HEK293 (cell line): ENCODE data around the gene TRIM8.

Experiments
- MYNN ChIP-seq: fragments of 450-650 bp; formaldehyde crosslinking; IDR thresholded peaks from 2 replicates; pipeline ENCODE4 v1.5.1; 2016; ENCODE audit warnings: missing biosample characterization, missing genetic modification characterization, borderline replicate concordance
- PRDM1 ChIP-seq: fragments of 450-650 bp; formaldehyde crosslinking; IDR thresholded peaks from 2 replicates; pipeline ENCODE4; 2016; ENCODE audit warnings: missing biosample characterization, missing genetic modification characterization
- PRDM6 ChIP-seq: fragments of 450-650 bp; formaldehyde crosslinking; IDR thresholded peaks from 2 replicates; pipeline ENCODE4 v1.5.1; 2017; ENCODE audit warnings: missing biosample characterization, missing genetic modification characterization
- SCRT2 ChIP-seq: fragments of 450-650 bp; formaldehyde crosslinking; IDR thresholded peaks from 2 replicates; pipeline ENCODE4 v1.5.1; 2016; ENCODE audit warnings: missing biosample characterization, missing genetic modification characterization
- ZBTB44 ChIP-seq: fragments of 450-650 bp; IDR thresholded peaks from 2 replicates; pipeline ENCODE4 v1.5.1; 2018; ENCODE audit warnings: missing biosample characterization, mild to moderate bottlenecking, missing genetic modification characterization
- ZBTB49 ChIP-seq: fragments of 450-650 bp; formaldehyde crosslinking; IDR thresholded peaks from 2 replicates; pipeline ENCODE4 v1.5.1; 2016; ENCODE audit warnings: missing biosample characterization, missing genetic modification characterization, low read depth
- ZBTB8A ChIP-seq: fragments of 450-650 bp; formaldehyde crosslinking; IDR thresholded peaks from 2 replicates; pipeline ENCODE4 v1.5.1; 2016; ENCODE audit warnings: missing biosample characterization, missing genetic modification characterization
- ZFHX2 ChIP-seq: fragments of 450-650 bp; formaldehyde crosslinking; conservative IDR thresholded peaks from 2 replicates; pipeline ENCODE4 v1.5.1; 2016; ENCODE audit warnings: missing biosample characterization, missing genetic modification characterization
- ZFP41 ChIP-seq: fragments of 450-650 bp; formaldehyde crosslinking; IDR thresholded peaks from 2 replicates; pipeline ENCODE4 v1.5.1; 2016; ENCODE audit warnings: missing biosample characterization, missing genetic modification characterization, borderline replicate concordance
- ZFP69B ChIP-seq: fragments of 450-650 bp; formaldehyde crosslinking; IDR thresholded peaks from 2 replicates; pipeline ENCODE4 v1.5.1; 2016; ENCODE audit warnings: missing biosample characterization, missing genetic modification characterization
- ZNF10 ChIP-seq: fragments of 450-650 bp; formaldehyde crosslinking; IDR thresholded peaks from 2 replicates; pipeline ENCODE4 v1.5.1; 2017; ENCODE audit warnings: missing biosample characterization, missing genetic modification characterization
- ZNF121 ChIP-seq: fragments of 450-650 bp; formaldehyde crosslinking; IDR thresholded peaks from 2 replicates; pipeline ENCODE4 v1.5.1; 2016; ENCODE audit warnings: missing biosample characterization, missing genetic modification characterization
- ZNF138 ChIP-seq: fragments of 450-650 bp; formaldehyde crosslinking; IDR thresholded peaks from 2 replicates; pipeline ENCODE4 v1.5.1; 2016; ENCODE audit warnings: missing biosample characterization, missing genetic modification characterization, borderline replicate concordance
- ZNF155 ChIP-seq: fragments of 450-650 bp; formaldehyde crosslinking; IDR thresholded peaks from 2 replicates; pipeline ENCODE4 v1.5.1; 2016; ENCODE audit warnings: missing biosample characterization, missing genetic modification characterization
- ZNF24 ChIP-seq: fragments of 450-650 bp; formaldehyde crosslinking; IDR thresholded peaks from 2 replicates; pipeline ENCODE4 v1.5.1; 2016; ENCODE audit warnings: missing biosample characterization, missing genetic modification characterization
- ZNF280C ChIP-seq: fragments of 450-650 bp; formaldehyde crosslinking; IDR thresholded peaks from 2 replicates; pipeline ENCODE4 v1.5.1; 2016; ENCODE audit warnings: missing biosample characterization, missing genetic modification characterization
- ZNF311 ChIP-seq: fragments of 450-650 bp; formaldehyde crosslinking; IDR thresholded peaks from 2 replicates; pipeline ENCODE4 v1.5.1; 2017; ENCODE audit warnings: missing biosample characterization, missing genetic modification characterization, borderline replicate concordance
- ZNF350 ChIP-seq: fragments of 450-650 bp; formaldehyde crosslinking; IDR thresholded peaks from 2 replicates; pipeline ENCODE4 v1.5.0; 2017; ENCODE audit warnings: missing biosample characterization, mild to moderate bottlenecking, missing genetic modification characterization
- ZNF449 ChIP-seq: fragments of 450-650 bp; formaldehyde crosslinking; IDR thresholded peaks from 2 replicates; pipeline ENCODE4 v1.5.1; 2017; ENCODE audit warnings: missing biosample characterization, mild to moderate bottlenecking, missing genetic modification characterization, moderate library complexity
- ZNF488 ChIP-seq: fragments of 450-650 bp; formaldehyde crosslinking; IDR thresholded peaks from 2 replicates; pipeline ENCODE4 v1.5.1; 2016; ENCODE audit warnings: missing biosample characterization, missing genetic modification characterization
- ZNF513 ChIP-seq: fragments of 450-650 bp; IDR thresholded peaks from 2 replicates; pipeline ENCODE4 v1.5.1; 2018; ENCODE audit warnings: missing biosample characterization, missing genetic modification characterization
- ZNF560 ChIP-seq: fragments of 450-650 bp; formaldehyde crosslinking; IDR thresholded peaks from 2 replicates; pipeline ENCODE4 v1.5.1; 2017; ENCODE audit warnings: missing biosample characterization, missing genetic modification characterization, borderline replicate concordance
- ZNF585B ChIP-seq: fragments of 450-650 bp; formaldehyde crosslinking; IDR thresholded peaks from 2 replicates; pipeline ENCODE4 v1.5.1; 2016; ENCODE audit warnings: missing biosample characterization, missing genetic modification characterization
- ZNF645 ChIP-seq: fragments of 450-650 bp; formaldehyde crosslinking; IDR thresholded peaks from 2 replicates; pipeline ENCODE4; 2016; ENCODE audit warnings: missing biosample characterization, missing genetic modification characterization
- ZNF660 ChIP-seq: fragments of 450-650 bp; IDR thresholded peaks from 2 replicates; pipeline ENCODE4 v1.5.1; 2018; ENCODE audit warnings: missing biosample characterization, mild to moderate bottlenecking, missing genetic modification characterization
- ZNF670 ChIP-seq: fragments of 450-650 bp; formaldehyde crosslinking; IDR thresholded peaks from 2 replicates; pipeline ENCODE4 v1.5.1; 2016; ENCODE audit warnings: missing biosample characterization, missing genetic modification characterization, low read depth
- ZNF791 ChIP-seq: fragments of 450-650 bp; formaldehyde crosslinking; IDR thresholded peaks from 2 replicates; pipeline ENCODE4 v1.5.1; 2016; ENCODE audit warnings: missing biosample characterization, missing genetic modification characterization

Gene TRIM8

GRCh38 chr10:102678842-102679289 is 34.6 kb downstream of the TRIM8 start (continued):
- TF ChIP-seq PRDM6 (tag by site-specific recombination) (no peak), ZFHX2 (tag by site-specific recombination) (peak; percentile 32; the same call in 1 of the 2 replicates), ZNF10 (tag by site-specific recombination) (no peak), ZNF660 (tag by site-specific recombination) (peak; percentile 39; the same call in 1 of the 2 replicates), ZNF670 (tag by site-specific recombination) (no peak), PRDM1 (tag by site-specific recombination) (no peak), ZNF513 (tag by site-specific recombination) (no peak), ZNF24 (tag by site-specific recombination) (no peak), ZFP41 (tag by site-specific recombination) (no peak), ZNF121 (tag by site-specific recombination) (no peak), ZNF350 (tag by site-specific recombination) (no peak), ZNF585B (tag by site-specific recombination) (no peak), ZNF280C (tag by site-specific recombination) (no peak), ZBTB8A (tag by site-specific recombination) (peak; percentile 37; the same call in 1 of the 2 replicates), ZNF138 (no peak), MYNN (no peak), ZBTB44 (tag by site-specific recombination) (peak; percentile 82), ZNF645 (no peak), ZNF560 (tag by site-specific recombination) (no peak), ZBTB49 (tag by site-specific recombination) (no peak), ZFP69B (tag by site-specific recombination) (peak; percentile 68; the same call in 1 of the 2 replicates), ZNF488 (no peak), ZNF791 (no peak), ZNF449 (tag by site-specific recombination) (no peak), ZNF155 (no peak), SCRT2 (tag by site-specific recombination) (no peak), ZNF311 (tag by site-specific recombination) (no peak)
